Endometrial microvascular endothelial cells (primary cell): ENCODE data around the gene ZNF143. TPM values are rescaled to one million over a fixed set of nuclear protein-coding genes. Genes with fewer than 3 reads are reported as not detected.
"Not testable (repeated sequence)": the region's sequence is repeated elsewhere in the genome, so short reads cannot be mapped to it uniquely, and the experiment has no call there.

ENCODE experiments used
- in situ Hi-C: cut with HindIII; loops from 2 replicates; pipeline ENCODE4 v1.10.0; 2017; ENCODE audit warnings: low sequenced_read_pairs, low pct_unique_long_range_greater_than_20kb; ENCODE audit errors: inconsistent ontology term
- total RNA-seq: library from RNA; depleted of rRNA; stranded (reverse); fragments of >200 nt; gene quantifications from one replicate; pipeline ENCODE4 v1.2.3, GENCODE V29; 2015; ENCODE audit errors: inconsistent ontology term

ZNF143 gene
- total RNA-seq, 1 donor from 2014 or later, result 17.7 TPM

GRCh38 chr11:9533058-9533457, 72.2 kb downstream of the ZNF143 start:
- in situ Hi-C loops, result no loop called here

- in situ Hi-C loops, result no loop called here
Measured at GRCh38 chr11:9533736-9534473, 73.1 kb downstream of the ZNF143 start.

GRCh38 chr11:9535189-9535781, 74.5 kb downstream of the ZNF143 start:
- in situ Hi-C loops, result no loop called here

- in situ Hi-C loops, result no loop called here
Measured at GRCh38 chr11:9538548-9538947, 77.7 kb downstream of the ZNF143 start.

GRCh38 chr11:9549216-9549615, 88.4 kb downstream of the ZNF143 start:
- in situ Hi-C loops, result not testable (repeated sequence)

GRCh38 chr11:9550191-9550628, 89.4 kb downstream of the ZNF143 start:
- in situ Hi-C loops, result no loop called here

GRCh38 chr11:9561279-9561982, 100.6 kb downstream of the ZNF143 start:
- in situ Hi-C loops, result no loop called here

GRCh38 chr11:9562716-9563115, 101.9 kb downstream of the ZNF143 start:
- in situ Hi-C loops, result no loop called here

GRCh38 chr11:9563196-9563730, 102.5 kb downstream of the ZNF143 start:
- in situ Hi-C loops, result no loop called here

GRCh38 chr11:9565822-9566560, 105.2 kb downstream of the ZNF143 start:
- in situ Hi-C loops, result no loop called here

GRCh38 chr11:9566561-9567063, 105.8 kb downstream of the ZNF143 start:
- in situ Hi-C loops, result no loop called here

- in situ Hi-C loops, result no loop called here
Measured at GRCh38 chr11:9567401-9567800, 106.6 kb downstream of the ZNF143 start.

- in situ Hi-C loops, result no loop called here
Measured at GRCh38 chr11:9568161-9568853, 107.5 kb downstream of the ZNF143 start.

GRCh38 chr11:9568854-9569587, 108.2 kb downstream of the ZNF143 start:
- in situ Hi-C loops, result no loop called here

GRCh38 chr11:9569588-9570164, 108.9 kb downstream of the ZNF143 start:
- in situ Hi-C loops, result no loop called here

GRCh38 chr11:9570313-9571025, 109.7 kb downstream of the ZNF143 start:
- in situ Hi-C loops, result no loop called here
